HEK293T (cell line): ENCODE measurements around the gene GTF2H4.
"Not testable (repeated sequence)": the region's sequence is repeated elsewhere in the genome, so short reads cannot be mapped to it uniquely, and the experiment has no call there.

Experiments
- L3MBTL2 ChIP-seq: fragments of 450-650 bp; conservative IDR thresholded peaks from 2 replicates; pipeline ENCODE4 v1.6.1; 2016; ENCODE audit warnings: mild to moderate bottlenecking
- LEF1 ChIP-seq: fragments of 450-650 bp; IDR thresholded peaks from 2 replicates; pipeline ENCODE4 v1.6.1; 2017; ENCODE audit warnings: mild to moderate bottlenecking, borderline replicate concordance

DNA sequence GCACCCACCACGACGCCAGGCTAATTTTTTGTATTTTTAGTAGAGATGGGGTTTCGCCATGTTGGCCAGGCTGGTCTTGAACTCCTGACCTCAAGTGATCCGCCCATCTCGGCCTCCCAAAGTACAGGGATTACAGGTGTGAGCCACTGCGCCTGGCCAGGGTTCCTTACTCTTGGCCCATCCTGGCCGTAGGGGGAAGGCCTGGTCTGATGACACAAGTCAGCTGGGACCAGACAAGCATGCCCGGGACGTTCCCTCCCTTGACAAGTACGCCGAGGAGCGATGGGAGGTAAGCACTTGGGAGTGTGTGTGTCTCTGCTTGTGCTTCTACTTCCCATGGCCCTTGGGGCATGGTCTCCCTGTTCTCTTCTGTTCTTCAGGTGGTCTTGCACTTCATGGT, 2.5 kb downstream of the GTF2H4 start:
- not testable (repeated sequence) for TF ChIP-seq L3MBTL2, LEF1
